Body of pancreas (tissue), 4 donors: ENCODE data around the gene SLC7A7. TPM values are rescaled to one million over a fixed set of nuclear protein-coding genes. Genes with fewer than 3 reads are reported as not detected.
"Not testable (repeated sequence)": the region's sequence is repeated elsewhere in the genome, so short reads cannot be mapped to it uniquely, and the experiment has no call there.

Experiments
- ATAC-seq: fragments of 150-250 bp; one replicate; pipeline ENCODE4 v1.9.1; 2016
- DNase-seq, 4 donors: peaks; one replicate each; pipeline ENCODE4 v3.0.0-alpha.2; 2019
- H3K27ac ChIP-seq, 4 donors: fragments of 200-600 bp; sonication (generic); 1 replicate in 3 of 4; 2 replicates in 1 of 4; pipeline versions ENCODE4 v1.5.1 to v1.6.1; 2016 to 2019; ENCODE audit warnings: mild to moderate bottlenecking in 1 of 4, mixed read lengths in 1 of 4, moderate library complexity in 1 of 4
- H3K27me3 ChIP-seq, 2 donors: fragments of 200-600 bp; sonication (generic); one replicate each; pipeline ENCODE4 v1.6.0; 2016; ENCODE audit warnings: mild to moderate bottlenecking in 1 of 2
- H3K36me3 ChIP-seq, 2 donors: fragments of 200-600 bp; sonication (generic); replicated peaks in 1 of 2; 2 replicates each; pipeline ENCODE4 v1.5.1; 2016; ENCODE audit warnings: low read depth in 2 of 2; ENCODE audit not compliant: insufficient read depth in 1 of 2
- H3K4me1 ChIP-seq: fragments of 200-600 bp; sonication (generic); one replicate; pipeline ENCODE4 v1.6.0; 2016
- H3K4me3 ChIP-seq, 2 donors: fragments of 200-600 bp; sonication (generic); 1 replicate in 1 of 2; 2 replicates in 1 of 2; pipeline ENCODE4 v1.5.1; 2016 to 2019
- H3K9me3 ChIP-seq, 3 donors: fragments of 200-600 bp; sonication (generic); 1 replicate in 2 of 3; 2 replicates in 1 of 3; pipeline ENCODE4 v1.5.1; 2016
- POLR2A ChIP-seq, 3 donors: fragments of 450-650 bp; IDR thresholded peaks; one replicate each; pipeline ENCODE4 v1.6.1; 2016; ENCODE audit warnings: antibody characterized with exemption in 3 of 3, mild to moderate bottlenecking in 2 of 3
- WGBS, 2 donors: methylation state at CpG; one replicate each; pipeline ENCODE4 v1.1.5; 2017; 5-methylcytosine and 5-hydroxymethylcytosine counted together
- intact Hi-C: fragments of 100-400 bp; cut with DNase I; formaldehyde crosslinking; loops from one replicate; pipeline ENCODE4 v1.15.1; 2023
- small RNA-seq: library from RNA; depleted of rRNA; stranded (forward); fragments of <200 nt; gene quantifications from one replicate; pipeline ENCODE3, GENCODE V24; 2016
- total RNA-seq, 2 donors: library from RNA; depleted of rRNA; stranded (reverse); fragments of >200 nt; gene quantifications; one replicate each; pipeline ENCODE4 v1.1.0, GENCODE V29; 2016
- TF ChIP-seq, protein P1 (sequence below), 7 experiments: fragments of 450-650 bp in 4 of 7; fragments of 200-600 bp in 3 of 7; sonication (generic) in 3 of 7; IDR thresholded peaks; one replicate each; pipeline ENCODE4 v1.5.1; 2016 to 2019; ENCODE audit warnings: antibody characterized with exemption in 7 of 7

The SLC7A7 gene
- total RNA-seq, 2 donors from 2014 or later = 6.9 to 16.6 TPM

DNA sequence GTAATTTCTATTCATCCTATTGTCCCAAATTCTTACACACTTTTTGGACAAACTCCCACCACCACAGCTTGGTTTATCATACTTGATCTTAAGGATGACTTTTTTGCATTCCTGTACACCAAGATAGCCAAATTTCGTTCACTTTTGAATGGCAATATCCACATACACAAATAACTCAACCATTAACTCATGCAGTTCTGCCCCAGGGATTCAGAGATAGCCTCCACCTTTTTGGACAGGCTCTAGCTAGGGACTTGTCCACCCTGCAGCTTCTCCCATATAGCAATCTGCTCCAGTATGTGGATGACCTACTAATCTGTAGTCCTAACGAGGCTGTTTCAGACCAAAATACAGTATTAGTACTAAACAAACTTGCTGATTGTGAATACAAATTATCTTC, 81.4 kb downstream of the SLC7A7 start:
- ATAC-seq (no peak), DNase-seq (no peak)
- intact Hi-C loops = no loop called here
- no peak for TF ChIP-seq POLR2A (IDR thresholded peaks at IDR 0.05)
- TF ChIP-seq, protein P1, sequence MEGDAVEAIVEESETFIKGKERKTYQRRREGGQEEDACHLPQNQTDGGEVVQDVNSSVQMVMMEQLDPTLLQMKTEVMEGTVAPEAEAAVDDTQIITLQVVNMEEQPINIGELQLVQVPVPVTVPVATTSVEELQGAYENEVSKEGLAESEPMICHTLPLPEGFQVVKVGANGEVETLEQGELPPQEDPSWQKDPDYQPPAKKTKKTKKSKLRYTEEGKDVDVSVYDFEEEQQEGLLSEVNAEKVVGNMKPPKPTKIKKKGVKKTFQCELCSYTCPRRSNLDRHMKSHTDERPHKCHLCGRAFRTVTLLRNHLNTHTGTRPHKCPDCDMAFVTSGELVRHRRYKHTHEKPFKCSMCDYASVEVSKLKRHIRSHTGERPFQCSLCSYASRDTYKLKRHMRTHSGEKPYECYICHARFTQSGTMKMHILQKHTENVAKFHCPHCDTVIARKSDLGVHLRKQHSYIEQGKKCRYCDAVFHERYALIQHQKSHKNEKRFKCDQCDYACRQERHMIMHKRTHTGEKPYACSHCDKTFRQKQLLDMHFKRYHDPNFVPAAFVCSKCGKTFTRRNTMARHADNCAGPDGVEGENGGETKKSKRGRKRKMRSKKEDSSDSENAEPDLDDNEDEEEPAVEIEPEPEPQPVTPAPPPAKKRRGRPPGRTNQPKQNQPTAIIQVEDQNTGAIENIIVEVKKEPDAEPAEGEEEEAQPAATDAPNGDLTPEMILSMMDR (IDR thresholded peaks at IDR 0.05) = no peak
- WGBS, 2 donors = 45 to 56% methylated on average over 2 of the region's 2 CpGs
- Histone ChIP-seq H3K9me3 (no peaks in the 10 kb centered on the region), H3K27ac (no peak overlapping the region), H3K4me1 (no peaks in the 10 kb centered on the region), H3K4me3 (no peak overlapping the region), H3K36me3 (no peaks in the 10 kb centered on the region), H3K27me3 (no peaks in the 10 kb centered on the region)

DNA sequence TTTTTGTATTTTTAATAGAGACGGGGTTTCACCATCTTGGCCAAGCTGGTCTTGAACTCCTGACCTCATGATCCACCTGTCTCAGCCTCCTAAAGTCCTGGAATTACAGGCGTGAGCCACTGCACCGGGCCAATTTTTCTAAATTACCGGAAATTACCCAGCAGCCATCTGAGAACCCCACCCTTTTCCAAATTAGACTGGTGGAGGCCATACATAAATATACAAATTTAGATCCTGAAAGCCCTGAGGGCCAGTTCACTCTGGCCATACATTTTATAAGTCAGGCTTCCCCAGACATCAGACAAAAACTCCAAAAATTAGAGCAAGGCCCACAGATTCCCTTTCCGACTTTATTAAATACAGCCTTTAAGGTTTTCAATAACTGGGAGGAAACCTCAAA, 83.2 kb downstream of the SLC7A7 start:
- H3K4me1 ChIP-seq, H3K9me3 ChIP-seq, H3K4me3 ChIP-seq, H3K36me3 ChIP-seq, ATAC-seq, H3K27ac ChIP-seq, intact Hi-C loops, DNase-seq, H3K27me3 ChIP-seq: not testable (repeated sequence)
- 82 to 90% methylated on average over 5 of the region's 5 CpGs for WGBS, 2 donors

GRCh38 chr14:22726012-22726411, 89.2 kb downstream of the SLC7A7 start:
- Histone ChIP-seq H3K27ac (no peak overlapping the region), H3K27me3 (no peaks in the 10 kb centered on the region), H3K4me3 (no peak overlapping the region), H3K4me1 (no peaks in the 10 kb centered on the region), H3K36me3 (no peaks in the 10 kb centered on the region), H3K9me3 (no peaks in the 10 kb centered on the region)
- intact Hi-C loops = no loop called here
- DNase-seq (no peak), ATAC-seq (no peak)
- WGBS, 2 donors = 63 to 83% methylated on average over 1 of the region's 1 CpG
- no peak for TF ChIP-seq POLR2A (IDR thresholded peaks at IDR 0.05)

DNA sequence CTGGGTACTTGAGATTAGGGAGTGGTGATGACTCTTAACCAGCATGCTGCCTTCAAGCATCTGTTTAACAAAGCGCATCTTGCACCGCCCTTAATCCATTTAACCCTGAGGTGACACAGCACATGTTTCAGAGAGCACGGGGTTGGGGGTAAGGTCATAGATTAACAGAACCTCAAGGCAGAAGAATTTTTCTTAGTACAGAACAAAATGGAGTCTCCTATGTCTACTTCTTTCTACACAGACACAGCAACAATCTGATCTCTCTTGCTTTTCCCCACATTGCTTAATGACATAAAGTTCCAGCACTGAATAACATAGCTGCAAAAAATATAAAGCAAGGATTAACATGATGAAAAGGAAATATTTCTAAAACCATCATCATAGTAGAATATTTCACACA, 89.9 kb downstream of the SLC7A7 start:
- DNase-seq, H3K36me3 ChIP-seq, H3K4me3 ChIP-seq, H3K27ac ChIP-seq, ATAC-seq, intact Hi-C loops, H3K27me3 ChIP-seq, H3K9me3 ChIP-seq, H3K4me1 ChIP-seq: not testable (repeated sequence)
- 45 to 59% methylated on average over 3 of the region's 3 CpGs for WGBS, 2 donors

- H3K27me3 ChIP-seq, H3K4me3 ChIP-seq, H3K27ac ChIP-seq, ATAC-seq, H3K36me3 ChIP-seq, DNase-seq, intact Hi-C loops, H3K4me1 ChIP-seq, H3K9me3 ChIP-seq: not testable (repeated sequence)
- WGBS, 2 donors = 60 to 70% methylated on average over 8 of the region's 8 CpGs
These were observed 90.4 kb downstream of the SLC7A7 start for GRCh38 chr14:22724847-22725246.

DNA sequence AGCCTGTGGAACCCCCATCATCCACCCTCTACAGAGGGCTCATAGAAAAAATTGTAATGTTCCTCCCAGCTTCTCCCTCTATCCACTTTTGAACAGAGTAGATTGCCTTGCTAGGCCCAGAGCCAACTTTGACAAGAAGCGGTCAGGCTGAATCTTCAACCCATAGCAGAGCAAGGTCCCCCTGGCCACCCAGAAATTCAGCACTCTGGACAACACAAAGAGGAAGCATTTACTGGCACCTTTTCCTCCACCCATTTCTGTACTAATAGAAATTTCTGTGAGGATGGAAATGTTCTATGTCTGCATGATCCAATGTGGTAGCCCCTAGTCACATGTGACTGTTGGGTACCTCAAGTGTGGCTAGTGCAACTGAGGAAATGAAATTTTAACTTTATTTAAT, 91.4 kb downstream of the SLC7A7 start:
- Histone ChIP-seq H3K4me1 (no peaks in the 10 kb centered on the region), H3K27ac (no peak overlapping the region), H3K36me3 (no peaks in the 10 kb centered on the region), H3K9me3 (no peaks in the 10 kb centered on the region), H3K27me3 (no peaks in the 10 kb centered on the region), H3K4me3 (no peak overlapping the region)
- DNase-seq (no peak), ATAC-seq (no peak)
- 86 to 90% methylated on average over 1 of the region's 1 CpG for WGBS, 2 donors
- TF ChIP-seq, protein P1 (IDR thresholded peaks at IDR 0.05) = no peak
- TF ChIP-seq POLR2A (IDR thresholded peaks at IDR 0.05) = no peak
- intact Hi-C loops = no loop called here

Small RNA genes within 50 kb of the gene (small RNA-seq; reads per million reads assigned to genes)
- not detected for gene RF00019
- not detected for gene RF00588

Other genes with a start within 250 kb of the SLC7A7 start
- gene DAD1, start 226.2 kb downstream of the SLC7A7 start, total RNA-seq = 100 to 1,000 TPM in 1 of 2 donors, 10 to 100 TPM in 1; 91.3 to 104 TPM
- gene ABHD4, start 217.1 kb downstream of the SLC7A7 start, total RNA-seq = 10 to 100 TPM; 11.9 to 28.3 TPM
- not detected for gene OR6J1, start 171.1 kb downstream of the SLC7A7 start, total RNA-seq
- gene OXA1L, start 48.7 kb downstream of the SLC7A7 start, total RNA-seq = 10 to 100 TPM; 73.2 to 83.5 TPM
- gene MRPL52, start 14.5 kb upstream of the SLC7A7 start, total RNA-seq = 10 to 100 TPM; 29.3 to 45.1 TPM
- gene MMP14, start 21.1 kb upstream of the SLC7A7 start, total RNA-seq = 10 to 100 TPM; 55.3 to 65.3 TPM
- 10 to 100 TPM; 47.8 to 83.0 TPM for gene LRP10, start 56.3 kb upstream of the SLC7A7 start, total RNA-seq
- gene REM2, start 67.8 kb upstream of the SLC7A7 start, total RNA-seq = not detected
- gene RBM23, start 103.7 kb upstream of the SLC7A7 start, total RNA-seq = 100 to 1,000 TPM in 1 of 2 donors, 10 to 100 TPM in 1; 39.4 to 219 TPM
- 10 to 100 TPM; 36.1 to 40.2 TPM for gene PRMT5, start 113.9 kb upstream of the SLC7A7 start, total RNA-seq
- 10 to 100 TPM; 16.8 to 47.0 TPM for gene HAUS4, start 141.7 kb upstream of the SLC7A7 start, total RNA-seq
- 10 to 100 TPM; 15.8 to 19.5 TPM for gene AJUBA, start 167.1 kb upstream of the SLC7A7 start, total RNA-seq
- gene C14orf93, start 194.7 kb upstream of the SLC7A7 start, total RNA-seq = 10 to 100 TPM in 1 of 2 donors, 1 to 10 TPM in 1; 4.0 to 11.2 TPM
- gene PSMB5, start 219.5 kb upstream of the SLC7A7 start, total RNA-seq = 10 to 100 TPM; 47.0 to 93.3 TPM
- gene PSMB11, start 226.8 kb upstream of the SLC7A7 start, total RNA-seq = not detected
- 1 to 10 TPM; 4.9 to 9.9 TPM for gene CDH24, start 242.1 kb upstream of the SLC7A7 start, total RNA-seq